Measurements from ENCODE around the gene SLC16A8.

SLC16A8 gene

GRCh38 chr22:38072322-38073149 is 11.4 kb downstream of the SLC16A8 start:
- DNase-seq (ENCODE audit: low read depth), result no peak

- DNase-seq (ENCODE audit: low read depth), result no peak
Measured at GRCh38 chr22:38071421-38072321, 12.3 kb downstream of the SLC16A8 start.

GRCh38 chr22:38070250-38070921 is 13.6 kb downstream of the SLC16A8 start:
- DNase-seq (ENCODE audit: low read depth), result no peak

- DNase-seq (ENCODE audit: low read depth), result no peak
Measured at GRCh38 chr22:38069372-38070249, 14.4 kb downstream of the SLC16A8 start.

GRCh38 chr22:38068641-38069371 is 15.2 kb downstream of the SLC16A8 start:
- DNase-seq (ENCODE audit: low read depth), result no peak

GRCh38 chr22:38067761-38068360 is 16.1 kb downstream of the SLC16A8 start:
- DNase-seq (ENCODE audit: low read depth), result no peak

- no peak for DNase-seq (ENCODE audit: low read depth)
Measured at GRCh38 chr22:38067028-38067415, 17.0 kb downstream of the SLC16A8 start.

- DNase-seq (ENCODE audit: low read depth), result no peak
Measured at GRCh38 chr22:38066381-38067027, 17.5 kb downstream of the SLC16A8 start.

- DNase-seq (ENCODE audit: low read depth), result no peak
Measured at GRCh38 chr22:38065539-38065938, 18.4 kb downstream of the SLC16A8 start.

GRCh38 chr22:38062791-38063190 is 21.2 kb downstream of the SLC16A8 start:
- DNase-seq (ENCODE audit: low read depth), result no peak

GRCh38 chr22:38056969-38057891 is 26.8 kb downstream of the SLC16A8 start, which contains the start of gene PICK1:
PICK1 (plus strand) TSS chr22:38057404; CDS start chr22:38057810, 406 bp downstream.
- DNase-seq (ENCODE audit: low read depth), result peak; percentile 59

GRCh38 chr22:38051900-38052862 is 31.8 kb downstream of the SLC16A8 start:
- peak; percentile 73 for DNase-seq (ENCODE audit: low read depth)

- no peak for DNase-seq (ENCODE audit: low read depth)
Measured at GRCh38 chr22:38051261-38051660, 32.7 kb downstream of the SLC16A8 start.

GRCh38 chr22:38050720-38051119 is 33.3 kb downstream of the SLC16A8 start:
- DNase-seq (ENCODE audit: low read depth), result no peak

GRCh38 chr22:38049812-38050619 is 34.0 kb downstream of the SLC16A8 start:
- no peak for DNase-seq (ENCODE audit: low read depth)

- no peak for DNase-seq (ENCODE audit: low read depth)
Measured at GRCh38 chr22:38046070-38046748, 37.8 kb downstream of the SLC16A8 start.

All from activated gamma-delta T cell treated with anti-CD3 and anti-CD28 coated beads, Interleukin-2, amount 50 U/mL, for 16 hours (primary cell).